NCI-H1417 treated with DMSO at 0.1 percent for 48 hours (cell line): ENCODE measurements around the gene SMAD2.
"Not testable (repeated sequence)": the region's sequence is repeated elsewhere in the genome, so short reads cannot be mapped to it uniquely, and the experiment has no call there.

Experiments used
- DNase-seq: peaks from one replicate; lab custom pipeline; 2025; lab: John Stamatoyannopoulos, UW

Gene SMAD2

DNA sequence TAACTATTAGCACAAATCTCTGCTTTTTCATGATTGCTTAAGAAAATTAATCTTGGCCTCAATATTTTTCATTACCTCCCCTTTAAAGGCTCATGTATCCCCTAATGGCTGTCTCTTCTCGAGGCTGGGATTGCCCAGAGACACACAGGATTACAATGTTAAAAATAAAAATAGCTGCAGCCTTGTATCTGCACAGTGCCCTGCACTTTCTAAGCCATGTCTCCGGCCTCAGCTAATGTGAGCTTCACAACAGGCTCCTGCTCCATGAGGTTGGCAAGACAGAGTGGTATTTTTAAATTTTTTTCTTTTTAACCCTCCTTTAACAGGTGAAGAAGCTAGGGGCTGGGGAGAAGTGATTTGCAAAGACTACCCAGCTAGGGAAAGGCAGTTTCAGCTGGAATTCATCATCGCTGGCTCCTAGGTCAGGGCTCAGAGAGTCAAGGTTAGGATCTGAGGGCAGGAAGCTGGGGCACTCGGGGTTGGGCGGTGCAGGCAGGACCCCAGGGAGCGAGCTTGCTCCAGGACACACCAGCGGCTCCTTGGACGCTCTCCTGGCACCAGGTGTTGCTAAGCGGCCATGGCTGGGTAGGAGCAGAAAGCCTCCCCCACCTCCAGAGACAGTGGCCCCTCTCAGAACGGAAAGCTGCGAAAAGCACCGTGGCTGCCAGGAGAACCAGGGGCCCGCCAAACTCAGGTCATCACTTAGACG is 135.6 kb downstream of the SMAD2 start:
- no peak for DNase-seq

DNA sequence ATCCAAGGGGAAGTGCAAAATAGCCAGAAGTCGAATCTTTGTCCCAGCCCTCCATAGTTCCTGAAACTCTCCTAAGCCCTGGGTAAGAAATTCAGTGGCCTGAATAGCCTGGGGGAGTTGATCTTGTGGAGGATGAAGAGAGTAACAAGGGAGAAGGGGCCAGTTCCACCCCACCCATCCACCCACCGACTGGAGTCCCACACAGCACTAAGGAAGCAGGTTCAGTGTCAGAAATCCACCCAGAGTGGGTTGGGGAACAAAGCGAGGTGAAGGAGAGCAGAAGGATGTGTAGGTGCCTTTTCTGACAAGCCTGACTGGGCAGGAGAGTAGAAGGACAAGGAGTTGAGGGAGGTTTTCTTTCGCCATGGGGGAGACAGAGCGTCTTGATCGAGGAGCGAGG is 136.8 kb downstream of the SMAD2 start:
- DNase-seq = no peak

DNA sequence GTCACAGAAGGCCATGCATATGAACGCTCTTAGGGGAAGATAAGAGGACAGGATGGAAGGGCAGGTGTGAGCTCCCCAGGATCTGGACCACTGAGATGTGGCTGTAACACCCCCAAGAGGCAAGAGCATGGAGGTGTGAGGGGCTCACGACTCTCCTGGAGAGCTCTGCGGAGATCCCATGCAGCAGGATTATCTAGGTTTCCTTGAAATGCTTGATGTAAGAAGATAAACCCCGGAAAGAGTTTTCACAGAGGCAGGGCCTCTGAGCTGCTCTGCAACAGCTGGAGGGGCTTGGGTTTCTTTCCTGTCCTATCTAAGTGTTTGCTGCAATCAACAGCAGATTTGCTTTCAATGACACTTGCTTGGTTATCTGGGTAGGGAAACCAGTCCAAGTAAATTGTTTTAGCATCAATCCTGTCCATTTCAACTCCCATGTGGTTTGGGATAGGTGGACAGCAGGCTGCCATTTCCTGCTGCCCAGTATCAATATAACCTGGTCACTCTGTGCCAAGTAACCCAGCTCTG is 138.9 kb downstream of the SMAD2 start:
- DNase-seq = no peak

- no peak for DNase-seq
These were observed 140.4 kb downstream of the SMAD2 start for GRCh38 chr18:47790036-47790435.

DNA sequence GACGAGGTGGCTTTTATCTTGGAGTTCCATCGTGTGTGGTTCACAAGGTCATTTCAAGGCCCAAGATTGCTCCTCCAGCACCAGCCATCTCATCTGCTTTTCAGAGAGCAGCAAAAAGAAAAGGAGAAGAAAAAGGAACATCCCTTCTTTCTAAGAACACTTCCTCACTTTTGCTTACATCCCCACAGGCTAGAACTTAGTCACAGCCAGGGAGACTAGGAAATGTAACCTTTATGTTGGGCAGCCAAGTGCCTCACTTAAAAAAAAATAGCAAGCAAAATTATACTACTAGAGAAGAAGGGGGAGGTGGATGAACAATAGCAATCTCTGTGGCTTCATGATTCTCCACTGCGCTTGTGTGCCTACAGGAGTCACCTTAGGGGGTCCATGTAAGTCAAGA is 141.8 kb downstream of the SMAD2 start:
- no peak for DNase-seq

DNA sequence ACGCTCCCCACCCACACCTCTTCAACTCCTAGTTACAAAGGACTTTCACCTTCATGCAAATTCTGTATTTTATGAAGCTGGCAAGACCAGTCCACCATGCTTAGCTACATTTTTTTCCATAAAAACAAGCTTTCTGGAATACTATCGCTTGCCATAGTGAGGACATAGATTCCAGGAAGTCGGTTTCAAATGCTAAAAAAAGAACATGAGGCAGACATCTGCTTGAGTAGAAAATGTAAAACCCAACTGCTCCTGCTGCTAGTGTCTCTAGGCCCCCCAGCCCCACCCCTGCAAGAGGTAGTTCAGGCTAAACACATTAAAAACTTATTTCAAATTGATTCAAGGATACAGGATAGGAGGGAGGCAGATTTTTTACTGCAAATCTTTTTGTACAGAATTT is 148.9 kb downstream of the SMAD2 start:
- no peak for DNase-seq

- no peak for DNase-seq
These were observed 150.3 kb downstream of the SMAD2 start for GRCh38 chr18:47780011-47780725.

- no peak for DNase-seq
These were observed 151.1 kb downstream of the SMAD2 start for GRCh38 chr18:47779381-47779780.

DNA sequence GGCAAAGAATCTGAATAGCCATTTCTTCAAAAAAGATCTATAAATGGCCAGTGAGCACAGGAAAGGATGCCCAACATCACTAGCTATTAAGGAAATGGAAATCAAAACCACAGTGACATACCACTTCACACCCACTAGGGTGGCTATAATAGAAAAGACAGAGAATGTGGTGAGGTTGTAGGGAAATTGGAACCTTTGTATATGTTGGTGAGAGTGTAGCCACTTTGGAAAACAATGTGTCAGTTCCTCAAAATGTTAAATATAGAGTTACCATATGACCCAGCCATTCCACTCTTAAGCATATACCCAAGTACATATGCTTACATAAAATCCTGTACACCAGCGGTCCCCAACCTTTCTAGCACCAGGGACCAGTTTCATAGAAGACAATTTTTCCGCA is 152.8 kb downstream of the SMAD2 start:
- no peak for DNase-seq

DNA sequence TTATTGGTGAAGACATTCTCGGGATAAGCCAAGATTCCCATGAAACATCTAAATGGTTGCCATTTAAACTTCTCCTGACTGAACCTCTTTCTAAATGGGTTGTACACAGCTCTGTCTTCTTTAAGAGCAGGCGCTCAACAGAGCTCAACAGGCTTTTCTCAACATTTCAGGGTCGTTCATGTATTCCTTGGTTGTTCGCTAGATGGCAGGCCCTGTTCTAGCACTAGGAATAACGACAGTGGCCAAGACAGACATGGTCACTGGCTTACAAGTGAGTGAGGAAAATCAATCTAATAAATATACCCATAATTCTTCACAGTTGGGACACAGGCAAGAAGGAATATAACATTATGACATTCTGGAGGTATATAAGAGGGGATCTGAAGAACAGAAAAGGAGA is 154.5 kb downstream of the SMAD2 start:
- DNase-seq = no peak

GRCh38 chr18:47773931-47774330 is 156.5 kb downstream of the SMAD2 start:
- no peak for DNase-seq

DNA sequence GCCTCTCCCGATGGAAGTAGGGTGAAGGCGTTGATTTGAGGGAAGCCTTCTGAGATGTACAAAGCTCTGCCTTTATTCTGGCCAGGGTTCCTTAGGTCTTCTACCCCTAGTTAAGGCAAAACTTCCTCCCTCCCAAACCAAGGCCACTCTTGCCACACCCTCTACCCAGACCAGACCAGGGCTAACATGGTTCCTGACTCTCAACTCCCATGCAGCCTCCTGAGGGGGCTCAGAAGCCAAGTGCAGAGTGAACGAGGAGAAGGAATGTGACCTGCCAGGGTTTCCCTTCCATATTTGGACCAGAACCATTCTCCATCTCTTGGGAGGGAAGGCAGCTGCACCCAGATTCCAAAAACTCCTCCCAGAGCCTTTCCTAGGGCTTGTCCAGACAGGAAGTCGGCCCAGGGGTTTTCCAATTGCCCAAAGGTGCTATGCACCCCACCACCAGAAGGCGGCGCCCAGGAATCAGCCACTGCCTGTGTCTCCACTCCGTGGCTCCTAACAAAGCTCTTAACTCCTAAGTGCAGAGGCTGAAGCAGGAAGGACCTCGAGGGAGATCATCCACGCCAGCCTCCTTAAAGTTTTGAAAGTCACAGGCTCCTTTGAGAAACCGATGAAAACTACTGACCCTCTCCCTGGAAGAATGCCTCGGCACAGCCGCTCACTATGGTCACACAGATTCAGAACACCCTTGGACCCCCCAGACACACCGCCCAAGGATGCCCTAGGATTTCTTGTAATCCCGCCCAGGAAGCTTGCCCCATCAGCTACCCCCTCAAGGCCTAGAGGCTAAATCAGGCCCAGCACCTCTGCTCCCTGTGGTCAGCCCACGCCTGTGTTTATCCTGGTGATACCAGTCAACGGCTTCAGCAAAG is 157.8 kb downstream of the SMAD2 start:
- DNase-seq = no peak

GRCh38 chr18:47771922-47772321 is 158.5 kb downstream of the SMAD2 start:
- no peak for DNase-seq

DNA sequence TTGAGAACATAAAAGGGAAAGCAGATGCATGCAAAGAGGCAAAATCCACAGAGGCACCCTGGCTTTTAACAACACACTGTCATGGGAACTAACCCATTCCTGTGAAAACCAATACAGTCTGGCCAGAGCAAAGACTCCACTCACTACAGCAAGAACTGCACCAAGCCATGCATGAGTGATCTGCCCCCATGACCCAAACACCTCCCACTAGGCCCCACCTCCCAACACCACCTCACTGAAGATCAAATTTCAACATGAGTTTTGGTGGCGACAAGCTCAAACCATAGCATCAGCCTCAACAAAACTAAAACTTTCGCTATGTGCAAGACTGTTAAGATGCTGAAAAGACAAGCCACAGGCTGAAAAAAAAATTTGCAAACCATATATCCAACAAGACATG is 162.8 kb downstream of the SMAD2 start:
- DNase-seq = no peak

DNA sequence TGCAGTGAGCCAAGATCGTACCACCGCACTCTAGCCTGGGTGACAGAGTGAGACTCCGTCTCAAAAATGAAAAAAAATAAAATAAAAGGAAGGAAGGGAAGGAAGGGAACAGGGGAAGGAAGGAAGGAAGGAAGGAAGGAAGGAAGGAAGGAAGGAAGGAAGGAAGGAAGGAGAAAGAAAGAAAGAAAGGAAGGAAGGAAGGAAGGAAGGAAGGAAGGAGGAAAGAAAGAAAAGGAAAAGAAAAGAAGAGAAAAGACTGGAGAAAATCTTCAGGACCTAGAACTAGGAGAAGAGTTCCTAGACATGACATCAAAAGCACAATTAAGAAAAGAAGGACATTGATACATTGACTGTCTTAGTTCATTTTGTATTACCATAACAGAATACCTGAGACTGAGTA is 163.3 kb downstream of the SMAD2 start:
- not testable (repeated sequence) for DNase-seq
